ENCODE results near the gene TTC7B.

- TF ChIP-seq CBFB (CRISPR knock-in tag; IDR thresholded peaks at IDR 0.05) = no peak
- no peak for TF ChIP-seq SMC3 (conservative IDR thresholded peaks at IDR 0.05; ENCODE audit: insufficient read depth, low read depth, low read length)
- no peak for TF ChIP-seq ZNF589 (CRISPR knock-in tag; IDR thresholded peaks at IDR 0.05; ENCODE audit: low read depth)
Observed at GRCh38 chr14:90562652-90563051, 253.6 kb downstream of the TTC7B start.

All from K562 (cell line).